H9 (cell line): ENCODE data around the gene DIS3L2. TPM values are rescaled to one million over a fixed set of nuclear protein-coding genes. Genes with fewer than 3 reads are reported as not detected.

Experiments used
- DNase-seq: peaks from one replicate; pipeline ENCODE4 v3.0.0-alpha.2; 2017
- H2AFZ ChIP-seq: one replicate; pipeline ENCODE4 v1.6.1; 2013; ENCODE audit warnings: mild to moderate bottlenecking, low read length, control low read depth, moderate library complexity
- H2AK5ac ChIP-seq: 2 replicates; pipeline ENCODE4 v1.6.1; 2013; ENCODE audit warnings: low read length, control low read depth, mixed read lengths; ENCODE audit not compliant: insufficient read length
- H2BK120ac ChIP-seq: one replicate; pipeline ENCODE4 v1.6.1; 2013; ENCODE audit warnings: low read depth, mild to moderate bottlenecking, low read length, control low read depth, inconsistent platforms; ENCODE audit not compliant: poor library complexity, severe bottlenecking
- H2BK12ac ChIP-seq: 2 replicates; pipeline ENCODE4 v1.6.1; 2013; ENCODE audit warnings: low read length, control low read depth, mixed read lengths, low read depth; ENCODE audit not compliant: insufficient read length
- H2BK15ac ChIP-seq: 2 replicates; pipeline ENCODE4 v1.6.1; 2013; ENCODE audit warnings: low read depth, low read length, control low read depth
- H2BK20ac ChIP-seq: one replicate; pipeline ENCODE4 v1.6.1; 2013; ENCODE audit warnings: low read depth, mild to moderate bottlenecking, low read length, control low read depth, inconsistent platforms; ENCODE audit not compliant: poor library complexity, severe bottlenecking
- H2BK5ac ChIP-seq: 2 replicates; pipeline ENCODE4 v1.6.1; 2013; ENCODE audit warnings: low read length, control low read depth, mixed read lengths; ENCODE audit not compliant: insufficient read length
- H3K14ac ChIP-seq: 2 replicates; pipeline ENCODE4 v1.6.1; 2013; ENCODE audit warnings: low read length, control low read depth; ENCODE audit not compliant: insufficient read depth
- H3K18ac ChIP-seq: 2 replicates; pipeline ENCODE4 v1.6.1; 2013; ENCODE audit warnings: low read depth, mild to moderate bottlenecking, mixed read lengths, low read length, control low read depth; ENCODE audit not compliant: insufficient read length
- H3K23ac ChIP-seq: 2 replicates; pipeline ENCODE4 v1.6.1; 2013; ENCODE audit warnings: low read length, control low read depth, mixed read lengths, low read depth; ENCODE audit not compliant: insufficient read length
- H3K23me2 ChIP-seq: 2 replicates; pipeline ENCODE4 v1.6.1; 2013; ENCODE audit warnings: low read depth, mild to moderate bottlenecking, mixed read lengths, low read length, control low read depth; ENCODE audit not compliant: insufficient read length, poor library complexity, severe bottlenecking
- H3K27ac ChIP-seq: 2 replicates; pipeline ENCODE4 v1.5.1; 2013; ENCODE audit warnings: low read length, control low read depth, mixed read lengths, low read depth; ENCODE audit not compliant: insufficient read length
- H3K27me3 ChIP-seq: 2 replicates; pipeline ENCODE4 v1.6.1; 2013; ENCODE audit warnings: low read length, control low read depth, inconsistent platforms; ENCODE audit not compliant: insufficient read depth
- H3K4ac ChIP-seq: 2 replicates; pipeline ENCODE4 v1.6.1; 2013; ENCODE audit warnings: low read depth, mild to moderate bottlenecking, control low read depth, inconsistent platforms, low read length, moderate library complexity
- H3K4me1 ChIP-seq: 2 replicates; pipeline ENCODE4 v1.6.1; 2013; ENCODE audit warnings: low read length, control low read depth, inconsistent platforms; ENCODE audit not compliant: insufficient read depth
- H3K4me2 ChIP-seq: 2 replicates; pipeline ENCODE4 v1.6.1; 2013; ENCODE audit warnings: low read length, control low read depth, mixed read lengths; ENCODE audit not compliant: insufficient read length, insufficient read depth
- H3K56ac ChIP-seq: 2 replicates; pipeline ENCODE4 v1.6.1; 2013; ENCODE audit warnings: low read depth, mild to moderate bottlenecking, mixed read lengths, low read length, control low read depth; ENCODE audit not compliant: insufficient read length
- H3K79me1 ChIP-seq: 2 replicates; pipeline ENCODE4 v1.6.1; 2013; ENCODE audit warnings: low read depth, mild to moderate bottlenecking, moderate library complexity, low read length, control low read depth, inconsistent platforms; ENCODE audit not compliant: insufficient read depth, poor library complexity, severe bottlenecking
- H3K79me2 ChIP-seq: 2 replicates; pipeline ENCODE4 v1.6.1; 2013; ENCODE audit warnings: low read length, control low read depth, inconsistent platforms; ENCODE audit not compliant: insufficient read depth
- H3K9ac ChIP-seq: 2 replicates; pipeline ENCODE4 v1.6.1; 2013; ENCODE audit warnings: low read length, control low read depth, mixed read lengths; ENCODE audit not compliant: insufficient read length; ENCODE audit errors: extremely low read depth
- H3K9me3 ChIP-seq: one replicate; pipeline ENCODE4 v1.6.1; 2013; ENCODE audit warnings: low read depth, low read length, inconsistent platforms; ENCODE audit not compliant: control insufficient read depth
- H3T11ph ChIP-seq: one replicate; pipeline ENCODE4 v1.6.1; 2013; ENCODE audit warnings: mild to moderate bottlenecking, low read length, control low read depth, inconsistent platforms
- H4K20me1 ChIP-seq: one replicate; pipeline ENCODE4 v1.6.1; 2013; ENCODE audit not compliant: control insufficient read depth, insufficient read length, insufficient read depth
- H4K5ac ChIP-seq: 2 replicates; pipeline ENCODE4 v1.6.1; 2013; ENCODE audit warnings: low read depth, mild to moderate bottlenecking, mixed read lengths, low read length, control low read depth; ENCODE audit not compliant: insufficient read length
- H4K8ac ChIP-seq: replicated peaks from 2 replicates; pipeline ENCODE4 v1.6.1; 2013; ENCODE audit warnings: low read length, control low read depth, mixed read lengths, low read depth; ENCODE audit not compliant: insufficient read length
- H4K91ac ChIP-seq: 2 replicates; pipeline ENCODE4 v1.6.1; 2013; ENCODE audit warnings: low read depth, mild to moderate bottlenecking, moderate library complexity, mixed read lengths, low read length, control low read depth; ENCODE audit not compliant: insufficient read length
- H3K27ac Mint-ChIP-seq, 3 experiments: 2 replicates in 2 of 3; 3 replicates in 1 of 3; pipeline ENCODE4 v1.8.0; 2020 to 2021; ENCODE audit warnings: mixed read lengths in 3 of 3, mild to moderate bottlenecking in 1 of 3, moderate library complexity in 1 of 3
- H3K27me3 Mint-ChIP-seq: 2 replicates; pipeline ENCODE4 v1.8.0; 2021; ENCODE audit warnings: low read depth, mild to moderate bottlenecking, moderate library complexity, mixed read lengths
- H3K36me3 Mint-ChIP-seq, 3 experiments: 2 replicates in 2 of 3; 3 replicates in 1 of 3; pipeline ENCODE4 v1.8.0; 2020 to 2021; ENCODE audit warnings: low read depth in 3 of 3, mixed read lengths in 3 of 3; ENCODE audit not compliant: insufficient read depth in 1 of 3
- H3K4me1 Mint-ChIP-seq, 2 experiments: 2 replicates each; pipeline ENCODE4 v1.8.0; 2020; ENCODE audit warnings: mixed read lengths in 2 of 2
- H3K4me3 Mint-ChIP-seq, 2 experiments: 2 replicates in 1 of 2; 3 replicates in 1 of 2; pipeline ENCODE4 v1.8.0; 2020 to 2021; ENCODE audit warnings: mild to moderate bottlenecking in 2 of 2, mixed read lengths in 2 of 2, moderate library complexity in 1 of 2
- H3K9me3 Mint-ChIP-seq, 2 experiments: 2 replicates in 1 of 2; 3 replicates in 1 of 2; pipeline ENCODE4 v1.8.0; 2020; ENCODE audit warnings: mild to moderate bottlenecking in 2 of 2, mixed read lengths in 2 of 2, moderate library complexity in 1 of 2
- CTCF ChIP-seq: fragments of 200-600 bp; sonication (generic); conservative IDR thresholded peaks from 3 replicates; pipeline ENCODE4 v1.8.0; 2021; ENCODE audit warnings: antibody characterized with exemption, mild to moderate bottlenecking
- WGBS: extraction: QIAGEN DNeasy Blood & Tissue Kit; methylation state at CpG from one replicate; pipeline ENCODE4 v1.1.7; 2013; ENCODE audit warnings: missing lambda C conversion rate, low lambda C conversion rate, mixed read lengths; ENCODE audit not compliant: insufficient read length; ENCODE audit errors: extremely low coverage; 5-methylcytosine and 5-hydroxymethylcytosine counted together
- total RNA-seq: library from RNA; stranded (reverse); gene quantifications from 2 replicates; pipeline ENCODE4 v1.2.1, GENCODE V29; 2021

DIS3L2 gene
- total RNA-seq, 1 experiment from 2014 or later, result 28.1 TPM

GRCh38 chr2:232104076-232104646 is 142.6 kb downstream of the DIS3L2 start:
- no peak overlapping the region for H2BK15ac ChIP-seq
- no peak overlapping the region for H4K91ac ChIP-seq
- no peak overlapping the region for H4K5ac ChIP-seq
- H3K18ac ChIP-seq, result no peak overlapping the region
- H3K56ac ChIP-seq, result no peak overlapping the region
- H3K4me1 ChIP-seq, result no peaks in the 10 kb centered on the region
- H3K9ac ChIP-seq, result no peak overlapping the region
- no peaks in the 10 kb centered on the region for H3K27me3 ChIP-seq
- H4K20me1 ChIP-seq, result no peaks in the 10 kb centered on the region
- no peak overlapping the region for H3K4me2 ChIP-seq
- no peaks in the 10 kb centered on the region for H3K79me2 ChIP-seq
- WGBS, result no CpG with 5 or more reads among the region's 2 CpGs
- no peak overlapping the region for H3K27ac ChIP-seq
- H2BK5ac ChIP-seq, result no peak overlapping the region
- no peak for TF ChIP-seq CTCF
- H3K23me2 ChIP-seq, result no peaks in the 10 kb centered on the region
- no peak for DNase-seq
- H3K14ac ChIP-seq, result no peak overlapping the region
- H3K79me1 ChIP-seq, result no peaks in the 10 kb centered on the region
- H3T11ph ChIP-seq, result no peak overlapping the region
- Mint-ChIP-seq H3K4me1 (peaks cover 0 to 10% of the 10 kb centered on the region in 2 experiments; a peak in 1 of 4 replicates), H3K27me3 (no peaks in the 10 kb centered on the region), H3K27ac (no peak overlapping the region), H3K36me3 (no peaks in the 10 kb centered on the region), H3K9me3 (no peaks in the 10 kb centered on the region), H3K4me3 (no peak overlapping the region)
- H3K23ac ChIP-seq, result no peak overlapping the region
- no peak overlapping the region for H2BK120ac ChIP-seq
- no peak overlapping the region for H2AFZ ChIP-seq
- H4K8ac ChIP-seq, result no peak overlapping the region
- no peaks in the 10 kb centered on the region for H3K9me3 ChIP-seq
- no peak overlapping the region for H2BK12ac ChIP-seq
- H2BK20ac ChIP-seq, result no peak overlapping the region
- H3K4ac ChIP-seq, result no peak overlapping the region
- no peak overlapping the region for H2AK5ac ChIP-seq
